HUES48 (cell line): ENCODE results near the gene GBE1.

Experiments
- H3K27ac ChIP-seq: one replicate; pipeline ENCODE4 v1.7.0; 2013; ENCODE audit warnings: low read depth, low read length, inconsistent platforms
- H3K27me3 ChIP-seq: 2 replicates; pipeline ENCODE4 v1.6.1; 2013; ENCODE audit warnings: mild to moderate bottlenecking, low read length; ENCODE audit not compliant: control insufficient read depth, insufficient read depth
- H3K36me3 ChIP-seq: 2 replicates; pipeline ENCODE4 v1.6.1; 2013; ENCODE audit warnings: low read length; ENCODE audit not compliant: control insufficient read depth, insufficient read depth
- H3K4me1 ChIP-seq: 2 replicates; pipeline ENCODE4 v1.6.1; 2013; ENCODE audit warnings: mild to moderate bottlenecking, low read length; ENCODE audit not compliant: control insufficient read depth, insufficient read depth
- H3K4me3 ChIP-seq: 2 replicates; pipeline ENCODE4 v1.5.1; 2013; ENCODE audit warnings: mild to moderate bottlenecking, low read depth, low read length
- H3K9ac ChIP-seq: 2 replicates; pipeline ENCODE4 v1.6.1; 2013; ENCODE audit warnings: mild to moderate bottlenecking, low read depth, low read length, moderate library complexity
- H3K9me3 ChIP-seq: 2 replicates; pipeline ENCODE4 v1.6.1; 2013; ENCODE audit warnings: low read length; ENCODE audit not compliant: control insufficient read depth, insufficient read depth

Gene GBE1

DNA sequence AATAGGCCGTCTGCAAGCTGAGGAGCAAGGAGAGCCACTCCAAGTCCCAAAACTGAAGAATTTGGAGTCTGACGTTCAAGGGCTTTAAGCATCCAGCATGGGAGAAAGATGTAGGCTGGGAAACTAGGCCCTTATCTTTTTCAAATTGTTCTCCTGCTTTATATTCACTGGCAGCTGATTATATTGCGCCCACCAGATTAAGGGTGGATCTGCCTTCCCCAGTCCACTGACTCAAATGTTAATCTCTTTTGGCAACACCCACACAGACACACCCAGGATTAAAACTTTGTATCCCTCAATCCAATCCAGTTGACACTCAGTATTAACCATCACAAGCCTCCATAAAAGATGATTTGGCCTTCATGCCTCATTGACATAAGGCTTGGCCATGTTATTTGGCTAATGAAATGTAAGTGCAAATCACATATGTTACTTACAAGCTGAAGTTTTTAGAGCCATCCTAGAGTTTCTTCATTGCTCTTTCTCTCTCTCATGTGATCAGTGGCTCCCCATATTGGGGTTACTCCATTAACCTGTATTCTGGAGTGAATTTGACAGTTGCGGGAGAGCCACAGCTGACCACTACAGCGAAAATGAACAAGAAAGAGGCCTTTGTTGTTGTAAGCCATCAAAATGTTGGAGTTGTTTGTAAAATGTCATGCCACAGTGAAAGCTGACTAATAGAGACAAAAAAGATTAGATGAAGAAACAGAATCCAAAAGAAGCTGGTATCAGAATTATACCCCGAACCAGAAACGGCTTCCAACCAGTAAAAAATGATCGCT, 61.7 kb downstream of the GBE1 start:
- Histone ChIP-seq H3K27ac (no peak overlapping the region), H3K9ac (no peak overlapping the region), H3K4me3 (no peak overlapping the region), H3K4me1 (no peaks in the 10 kb centered on the region), H3K27me3 (no peaks in the 10 kb centered on the region), H3K36me3 (no peaks in the 10 kb centered on the region), H3K9me3 (no peaks in the 10 kb centered on the region)

DNA sequence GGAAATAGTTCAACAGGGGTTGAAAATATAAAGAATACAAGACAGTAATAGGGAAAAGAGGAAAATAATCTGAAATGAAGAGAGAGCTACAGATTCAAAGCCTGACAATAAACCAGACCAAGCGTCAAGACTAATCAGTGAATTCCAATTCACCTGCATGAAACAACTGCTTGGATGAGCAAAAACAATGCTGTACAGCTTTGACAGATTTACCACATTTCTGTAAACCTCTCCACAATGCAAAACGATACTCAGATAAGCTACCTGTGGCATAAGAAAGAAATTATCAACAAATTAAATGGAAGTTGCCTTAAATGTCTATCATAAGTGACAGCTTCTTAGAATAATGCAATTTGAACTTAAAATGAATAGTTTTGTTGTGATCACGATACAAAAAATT, 65.4 kb downstream of the GBE1 start:
- H3K27me3 ChIP-seq = no peaks in the 10 kb centered on the region
- H3K4me3 ChIP-seq = no peak overlapping the region
- H3K4me1 ChIP-seq = no peaks in the 10 kb centered on the region
- no peak overlapping the region for H3K9ac ChIP-seq
- H3K36me3 ChIP-seq = no peaks in the 10 kb centered on the region
- H3K9me3 ChIP-seq = no peaks in the 10 kb centered on the region
- H3K27ac ChIP-seq = no peak overlapping the region

DNA sequence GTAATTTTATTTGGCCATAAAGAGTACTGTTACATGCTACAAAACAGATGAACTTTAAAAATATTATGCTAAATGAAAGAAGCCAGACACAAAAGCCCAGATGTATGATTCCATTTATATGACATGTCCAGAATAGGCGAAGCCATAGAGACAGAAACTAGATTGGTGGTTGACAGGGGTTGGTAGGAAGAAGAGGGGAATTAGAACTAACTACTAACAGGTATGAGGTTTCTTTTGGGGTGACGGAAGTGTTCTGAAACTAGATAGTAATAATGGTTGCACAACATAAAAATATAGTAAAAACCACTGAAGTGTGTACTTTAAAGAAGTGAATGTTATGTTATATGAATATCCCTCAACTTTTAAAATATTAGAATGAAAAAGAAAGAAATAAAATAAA, 66.1 kb downstream of the GBE1 start:
- Histone ChIP-seq H3K4me1 (no peaks in the 10 kb centered on the region), H3K27ac (no peak overlapping the region), H3K9ac (no peak overlapping the region), H3K4me3 (no peak overlapping the region), H3K27me3 (no peaks in the 10 kb centered on the region), H3K36me3 (no peaks in the 10 kb centered on the region), H3K9me3 (no peaks in the 10 kb centered on the region)

GRCh38 chr3:81694662-81695061, 66.8 kb downstream of the GBE1 start:
- Histone ChIP-seq H3K4me1 (no peaks in the 10 kb centered on the region), H3K27ac (no peak overlapping the region), H3K4me3 (no peak overlapping the region), H3K9me3 (no peaks in the 10 kb centered on the region), H3K27me3 (no peaks in the 10 kb centered on the region), H3K9ac (no peak overlapping the region), H3K36me3 (no peaks in the 10 kb centered on the region)

DNA sequence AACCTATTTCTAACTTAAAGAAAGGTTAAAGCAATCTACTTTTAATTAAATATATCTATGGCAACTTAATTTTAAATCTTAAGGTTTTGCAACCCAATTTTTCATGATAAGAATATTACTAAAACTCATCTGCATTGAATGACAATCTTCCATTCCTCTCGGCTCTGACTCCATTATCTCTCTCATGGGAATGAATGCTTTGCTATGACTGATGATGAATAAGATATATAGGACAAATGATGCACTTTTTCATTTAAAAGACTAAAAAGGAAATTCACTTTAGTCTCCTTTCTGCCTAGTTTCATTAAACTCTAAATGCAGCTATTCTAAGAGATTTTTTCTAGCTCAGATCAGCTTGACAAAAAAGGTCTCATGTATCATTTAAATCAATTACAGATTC, 68.7 kb downstream of the GBE1 start:
- no peak overlapping the region for H3K27ac ChIP-seq
- H3K27me3 ChIP-seq = no peaks in the 10 kb centered on the region

DNA sequence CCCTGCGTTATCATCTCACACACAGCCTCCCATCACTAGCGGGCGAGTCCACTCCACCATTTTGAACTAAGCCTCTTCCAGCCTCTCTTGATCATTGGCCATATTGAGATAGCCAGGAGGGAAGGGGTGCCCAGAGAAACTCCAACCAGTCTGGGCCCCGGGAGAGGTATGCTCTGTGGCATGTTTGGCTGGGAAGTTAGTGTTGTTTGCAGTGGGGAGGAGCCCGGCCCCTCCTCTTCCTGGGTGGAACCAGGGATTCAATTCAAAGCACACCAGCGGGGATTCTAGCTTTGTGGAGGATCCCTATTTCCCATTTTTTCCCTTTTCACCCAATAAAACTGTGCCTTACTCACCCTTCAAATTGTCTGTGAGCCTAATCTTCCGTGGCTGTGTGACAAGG, 71.8 kb downstream of the GBE1 start:
- Histone ChIP-seq H3K27me3 (no peaks in the 10 kb centered on the region), H3K36me3 (no peaks in the 10 kb centered on the region), H3K9me3 (no peaks in the 10 kb centered on the region), H3K9ac (no peak overlapping the region), H3K4me3 (no peak overlapping the region), H3K4me1 (no peaks in the 10 kb centered on the region; the same call in 1 of the 2 replicates), H3K27ac (no peak overlapping the region)

More for the DNA sequence above, 68.7 kb downstream of the GBE1 start:
- Histone ChIP-seq H3K36me3 (no peaks in the 10 kb centered on the region), H3K9ac (no peak overlapping the region), H3K4me3 (no peak overlapping the region), H3K4me1 (no peaks in the 10 kb centered on the region; the same call in 1 of the 2 replicates), H3K9me3 (no peaks in the 10 kb centered on the region)

GRCh38 chr3:81684751-81685395, 76.6 kb downstream of the GBE1 start:
- Histone ChIP-seq H3K27me3 (no peaks in the 10 kb centered on the region), H3K36me3 (no peaks in the 10 kb centered on the region), H3K9me3 (no peaks in the 10 kb centered on the region), H3K9ac (no peak overlapping the region), H3K27ac (no peak overlapping the region), H3K4me1 (no peaks in the 10 kb centered on the region; the same call in 1 of the 2 replicates), H3K4me3 (no peak overlapping the region)

DNA sequence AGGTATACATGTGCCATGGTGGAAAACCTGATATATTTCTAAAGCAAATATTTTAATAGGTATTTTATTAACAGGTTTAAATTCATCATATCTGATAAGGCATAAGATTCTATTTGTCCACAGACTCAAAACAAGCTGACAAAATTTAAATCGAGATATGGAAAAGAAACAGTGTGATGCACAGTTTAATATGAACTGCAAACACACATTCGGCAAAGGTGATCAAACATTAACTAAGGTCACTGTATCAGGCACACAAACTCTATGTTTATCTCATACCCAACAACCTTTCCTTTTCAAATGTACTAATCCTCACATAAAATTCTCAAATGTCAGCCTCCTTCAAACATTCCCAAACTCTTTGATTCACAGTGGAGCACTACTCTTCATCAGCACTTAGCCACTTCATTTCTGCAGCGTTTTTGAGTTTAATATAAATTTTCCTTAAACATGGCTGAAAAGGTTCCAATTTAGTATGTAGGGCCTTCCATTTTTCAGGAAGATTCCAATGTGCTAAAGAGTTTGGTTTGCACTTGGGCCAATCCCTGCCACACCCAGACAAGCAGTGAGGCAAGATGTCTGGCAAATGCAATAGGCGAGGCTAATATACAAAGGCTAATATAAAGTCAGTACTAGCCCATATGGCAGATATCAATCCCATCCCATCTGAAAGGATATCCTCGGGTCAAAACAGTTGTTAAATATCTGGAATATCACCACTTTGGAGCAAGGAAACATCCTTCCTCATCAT, 84.6 kb downstream of the GBE1 start:
- Histone ChIP-seq H3K9me3 (no peaks in the 10 kb centered on the region), H3K4me1 (peaks cover 6% of the 10 kb centered on the region), H3K9ac (no peak overlapping the region), H3K4me3 (no peak overlapping the region), H3K27me3 (no peaks in the 10 kb centered on the region), H3K27ac (no peak overlapping the region), H3K36me3 (no peaks in the 10 kb centered on the region)

GRCh38 chr3:81674690-81675089, 86.8 kb downstream of the GBE1 start:
- H3K36me3 ChIP-seq = no peaks in the 10 kb centered on the region
- peaks cover 6% of the 10 kb centered on the region for H3K4me1 ChIP-seq
- no peak overlapping the region for H3K27ac ChIP-seq
- H3K4me3 ChIP-seq = no peak overlapping the region
- no peak overlapping the region for H3K9ac ChIP-seq
- H3K9me3 ChIP-seq = no peaks in the 10 kb centered on the region
- no peaks in the 10 kb centered on the region for H3K27me3 ChIP-seq

GRCh38 chr3:81668283-81668682, 93.2 kb downstream of the GBE1 start:
- H3K27me3 ChIP-seq = no peaks in the 10 kb centered on the region
- H3K9me3 ChIP-seq = no peaks in the 10 kb centered on the region
- no peaks in the 10 kb centered on the region for H3K4me1 ChIP-seq
- H3K4me3 ChIP-seq = no peak overlapping the region
- no peak overlapping the region for H3K27ac ChIP-seq
- no peaks in the 10 kb centered on the region for H3K36me3 ChIP-seq
- H3K9ac ChIP-seq = no peak overlapping the region
